SKM-1 (cell line): ENCODE results near the gene CTRB2.

Experiments
- DNase-seq: peaks from one replicate; lab custom pipeline; 2025; ENCODE audit not compliant: unreplicated experiment; lab: John Stamatoyannopoulos, UW

Gene CTRB2

DNA sequence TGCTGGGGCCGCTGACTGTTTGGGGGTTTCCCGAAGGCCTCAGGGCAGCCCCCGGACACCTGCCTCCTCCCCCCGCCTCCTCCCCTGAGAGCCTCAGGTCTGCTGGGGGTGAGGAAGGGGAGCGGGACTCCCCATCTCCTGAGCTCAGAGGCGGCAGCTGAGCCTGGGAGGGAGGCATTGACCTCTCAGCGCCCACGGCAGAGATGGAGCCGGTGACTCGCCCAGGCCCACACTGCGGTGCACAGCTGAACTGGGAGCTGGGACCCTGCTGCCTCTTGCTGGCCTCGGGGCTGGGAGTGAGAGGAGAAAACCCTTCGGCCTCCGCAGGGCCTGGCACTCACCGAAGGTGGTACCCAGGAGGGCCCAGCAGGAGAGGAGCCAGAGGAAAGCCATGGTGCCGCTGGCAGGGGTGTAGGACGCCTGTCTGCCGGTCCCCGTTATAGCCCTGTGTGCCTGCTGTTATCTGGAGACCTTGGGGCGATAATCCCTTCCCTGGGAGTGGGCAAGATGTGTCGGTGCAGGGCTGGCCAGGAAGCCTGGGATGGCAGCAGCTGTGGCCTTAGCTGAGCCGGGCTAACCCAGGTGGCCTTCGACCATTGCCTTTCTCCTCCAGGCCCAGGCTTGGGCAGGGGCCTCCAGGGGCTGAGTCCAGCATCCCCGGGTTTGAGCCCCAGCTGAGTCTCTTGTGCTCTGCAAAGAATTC, at the start of gene CTRB2:
Gene CTRB2, minus strand, starts transcription at position 413 of the 703 bp plus-strand sequence. Its CDS starts 20 bp downstream, at position 393.
- DNase-seq: no peak

DNA sequence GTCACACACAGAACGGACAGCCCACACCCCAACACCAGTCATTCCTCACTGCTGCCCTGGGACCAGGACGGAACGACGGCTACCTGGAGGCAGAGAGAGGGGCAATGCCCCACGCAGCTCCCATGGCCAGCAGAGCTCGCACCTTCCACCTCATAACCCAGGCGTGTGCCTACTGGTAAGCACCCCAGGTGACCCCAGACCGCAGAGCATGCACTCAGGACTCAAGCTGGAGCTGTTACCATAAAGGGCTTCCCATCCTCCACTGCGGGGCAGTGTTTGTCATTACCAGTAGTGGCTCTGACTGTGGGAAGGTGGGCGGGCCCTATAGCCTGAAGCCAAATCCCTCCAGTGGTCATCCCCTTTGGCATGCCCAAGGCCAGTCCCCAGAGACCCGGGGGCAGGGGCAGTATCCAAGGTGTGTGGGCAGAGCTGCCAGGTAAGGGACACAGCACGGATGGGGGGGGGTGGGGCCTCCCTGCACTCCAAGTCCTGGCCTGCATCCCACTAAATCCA, 49.2 kb upstream of the CTRB2 start:
- DNase-seq: no peak

DNA sequence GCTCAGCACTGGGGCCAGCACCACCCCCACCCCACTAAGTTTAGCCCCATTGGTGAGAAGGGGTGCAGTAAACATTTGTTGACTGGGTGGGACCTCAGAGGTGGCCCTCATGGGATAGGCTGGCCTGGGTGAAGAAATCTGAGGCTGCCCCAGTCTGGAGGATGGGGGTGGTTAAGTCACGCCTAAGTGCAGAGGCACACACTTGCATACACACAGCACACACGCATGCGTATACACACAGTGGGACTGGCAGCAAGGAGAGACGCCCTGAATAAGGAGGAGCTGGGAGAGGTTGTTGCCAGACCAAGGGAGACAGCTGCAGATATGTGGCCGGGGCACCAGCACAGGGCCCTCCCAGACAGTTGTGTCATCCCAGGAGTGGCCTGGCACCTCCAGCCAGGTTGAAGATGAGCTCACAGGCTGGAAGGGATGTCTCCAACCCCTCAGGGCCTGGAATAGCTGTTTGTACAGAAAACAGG, 47.4 kb upstream of the CTRB2 start:
- DNase-seq: no peak

DNA sequence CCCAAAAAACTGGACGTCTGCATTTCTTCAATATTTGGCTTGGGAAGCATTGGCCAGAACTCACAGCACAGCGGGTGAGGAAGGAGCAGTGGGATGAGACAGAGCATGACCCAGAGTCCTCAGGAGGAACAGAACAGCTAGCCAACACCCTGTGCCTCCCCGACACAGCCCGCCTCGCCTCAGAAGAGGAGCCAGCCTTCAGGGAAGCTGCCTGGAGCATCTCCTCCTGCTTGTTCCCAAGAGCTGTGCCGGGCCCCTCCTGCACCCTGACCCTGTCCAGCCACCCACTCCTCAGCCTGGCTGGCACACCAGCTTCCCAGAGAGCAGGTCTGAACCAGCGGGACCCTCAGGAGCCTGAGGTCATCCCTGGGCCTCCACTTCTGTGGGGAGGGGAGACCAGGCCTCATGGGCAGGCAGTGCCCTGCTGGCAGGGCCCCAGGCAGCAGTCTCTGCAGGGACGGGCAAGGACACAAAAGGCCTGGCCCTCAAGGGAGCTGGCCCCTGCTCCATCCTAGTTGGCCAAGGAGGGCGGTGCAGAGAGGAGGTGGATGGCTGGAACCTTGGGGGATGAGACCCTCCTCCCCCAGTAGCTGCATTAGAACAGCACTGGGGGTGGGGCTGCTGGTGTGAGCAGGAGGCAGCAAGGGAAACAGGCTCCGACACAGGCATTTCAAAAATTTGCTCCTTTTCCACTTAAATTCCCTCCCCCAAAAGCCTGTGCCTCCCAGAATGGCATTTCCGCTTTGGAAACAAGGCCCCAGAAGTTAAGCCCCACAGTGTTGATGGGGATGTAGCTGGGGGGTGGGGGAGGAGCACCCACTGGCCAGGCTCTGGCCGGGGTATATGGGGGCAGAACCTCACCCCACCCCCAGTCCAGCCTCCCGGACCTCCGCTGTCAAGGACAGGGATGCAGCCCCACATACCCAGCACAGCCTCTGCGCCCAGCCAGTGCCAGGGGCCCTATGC, 46.3 kb upstream of the CTRB2 start:
- no peak for DNase-seq

DNA sequence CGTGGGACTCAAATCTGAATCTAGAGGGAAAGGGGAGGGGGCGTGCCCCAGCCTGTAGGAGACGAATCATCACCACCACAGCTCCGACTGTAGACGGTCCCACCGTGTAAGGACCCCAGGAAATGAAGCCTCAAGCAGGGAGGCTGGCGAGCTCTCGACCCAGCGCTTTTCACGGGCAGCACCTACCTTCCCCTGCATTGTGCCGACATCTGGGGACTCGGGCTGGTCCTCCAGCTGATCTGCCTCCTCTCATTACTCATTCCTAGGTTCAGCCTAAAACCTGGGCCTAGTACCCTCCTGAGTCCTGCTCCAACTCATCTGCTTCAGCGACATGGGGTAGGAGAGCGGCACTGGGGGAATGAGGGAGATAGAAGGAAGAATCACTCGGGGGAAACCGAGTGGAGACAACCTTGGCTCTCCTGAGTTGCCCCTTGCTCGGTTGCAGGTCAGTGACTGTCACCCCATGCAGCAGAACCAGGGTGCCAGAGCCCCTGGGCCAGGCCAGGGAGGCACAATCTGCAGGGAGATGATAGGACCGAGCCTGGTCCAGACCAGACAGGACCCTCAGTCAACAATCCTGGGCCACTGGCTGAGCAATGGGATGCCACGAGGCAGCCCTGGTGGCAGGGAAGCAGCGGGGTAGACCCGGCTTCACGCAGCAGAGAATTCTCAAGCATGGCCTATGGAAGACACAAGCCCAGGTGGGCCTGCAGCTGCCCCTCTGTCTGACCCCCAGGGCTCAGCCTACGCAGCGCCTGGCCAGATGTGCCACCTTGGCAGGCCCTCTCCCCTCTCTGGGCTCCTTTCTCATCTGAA, 45.3 kb upstream of the CTRB2 start:
- no peak for DNase-seq

DNA sequence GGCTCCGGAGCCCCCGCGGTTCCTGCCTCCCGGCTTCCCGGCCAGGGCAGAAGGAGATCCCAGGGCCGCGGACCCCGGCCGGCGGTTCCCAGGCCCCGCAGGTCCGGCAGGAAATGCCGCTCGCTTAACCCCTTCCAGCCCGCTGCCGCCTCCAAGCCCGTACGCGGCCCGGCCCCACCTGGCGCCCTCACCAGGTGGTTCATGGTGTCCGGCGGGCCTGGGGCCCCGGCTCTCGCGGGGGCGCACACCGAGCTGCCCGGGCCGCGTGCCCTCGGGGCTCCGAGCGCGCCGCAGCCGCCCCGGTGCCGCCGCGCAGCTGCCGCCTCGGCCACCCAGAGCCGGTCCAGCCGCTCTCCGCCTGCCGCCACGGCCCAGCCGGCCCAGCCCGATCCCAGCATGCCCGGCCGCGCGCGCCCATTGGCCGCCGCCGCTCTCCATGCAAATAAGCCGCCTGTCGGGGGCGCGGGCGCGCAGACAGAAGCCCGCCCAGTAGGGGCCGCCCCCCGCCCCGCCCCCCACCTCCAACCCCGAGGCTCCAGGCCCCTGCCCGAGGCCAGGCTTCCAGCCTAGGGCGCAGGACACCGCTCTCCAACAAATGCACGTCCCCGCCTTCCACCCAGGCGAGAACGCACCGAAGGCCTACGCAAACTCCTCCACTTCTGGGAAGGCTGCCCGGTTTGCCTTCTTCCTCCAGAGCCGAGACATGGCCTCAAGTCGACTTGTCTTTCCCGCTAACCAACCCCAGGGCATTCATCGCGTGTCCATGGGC, 44.5 kb upstream of the CTRB2 start, which contains the start of gene BCAR1:
Gene BCAR1, minus strand, starts transcription at position 345 of the 769 bp plus-strand sequence. Its CDS starts 142 bp downstream, at position 203.
- DNase-seq: no peak

DNA sequence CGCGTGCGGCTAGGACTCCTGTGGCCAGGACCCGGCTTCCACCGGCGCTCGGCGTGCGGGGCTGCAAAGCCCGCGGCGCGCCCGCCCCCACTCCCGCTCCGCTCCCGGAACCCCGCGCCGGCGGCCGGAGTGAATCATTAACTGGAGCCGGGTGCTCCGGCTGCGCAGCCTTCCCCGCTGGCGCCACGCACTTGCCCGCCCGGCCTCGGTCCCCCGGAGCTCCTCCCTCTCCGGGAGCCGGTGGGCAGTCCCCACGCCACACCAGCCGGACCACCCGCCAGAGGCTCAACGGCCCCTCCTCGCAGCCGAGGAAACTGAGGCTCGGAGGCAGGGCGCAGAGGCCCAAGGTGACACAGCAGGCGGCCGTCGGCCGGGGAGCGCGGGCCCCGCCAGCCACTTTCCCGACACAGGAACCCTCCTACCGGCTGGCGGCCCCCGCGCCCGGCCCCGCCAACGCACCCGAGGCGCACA, 43.9 kb upstream of the CTRB2 start:
- DNase-seq: no peak

DNA sequence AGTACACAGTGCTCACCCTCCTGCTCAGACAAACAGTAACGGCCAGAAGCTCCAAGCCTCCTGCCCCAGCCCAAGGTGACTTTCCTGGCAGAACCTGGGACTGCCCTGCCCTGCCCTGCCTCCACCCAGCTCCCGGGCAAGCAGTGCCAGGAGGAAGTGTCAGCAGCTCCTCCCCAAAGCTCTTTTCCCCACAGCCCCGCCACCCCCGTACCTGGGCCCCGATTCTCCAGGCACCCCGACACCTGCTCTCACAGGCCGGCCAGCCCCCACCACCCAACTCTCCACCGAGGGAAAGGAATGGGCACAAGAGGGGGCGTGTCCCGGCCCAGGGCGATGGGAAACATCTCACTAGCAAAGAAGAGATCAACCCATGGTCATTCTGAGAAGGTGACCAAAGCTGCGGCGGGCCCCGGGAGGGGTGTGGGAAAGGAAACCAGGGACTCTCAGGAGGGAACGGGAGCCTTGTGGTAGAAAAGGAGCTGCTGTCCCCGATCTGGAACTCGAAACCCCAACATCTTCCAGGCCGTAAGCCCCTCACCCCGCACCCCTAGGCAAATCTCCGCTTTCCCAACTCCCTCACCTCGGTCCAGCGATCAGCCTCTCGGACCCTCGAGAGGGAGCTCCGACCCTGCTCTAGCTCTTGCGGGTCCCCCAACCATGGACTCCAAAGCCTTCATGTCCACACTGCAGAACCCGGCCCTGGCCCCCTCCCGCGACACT, 43.3 kb upstream of the CTRB2 start:
- no peak for DNase-seq

DNA sequence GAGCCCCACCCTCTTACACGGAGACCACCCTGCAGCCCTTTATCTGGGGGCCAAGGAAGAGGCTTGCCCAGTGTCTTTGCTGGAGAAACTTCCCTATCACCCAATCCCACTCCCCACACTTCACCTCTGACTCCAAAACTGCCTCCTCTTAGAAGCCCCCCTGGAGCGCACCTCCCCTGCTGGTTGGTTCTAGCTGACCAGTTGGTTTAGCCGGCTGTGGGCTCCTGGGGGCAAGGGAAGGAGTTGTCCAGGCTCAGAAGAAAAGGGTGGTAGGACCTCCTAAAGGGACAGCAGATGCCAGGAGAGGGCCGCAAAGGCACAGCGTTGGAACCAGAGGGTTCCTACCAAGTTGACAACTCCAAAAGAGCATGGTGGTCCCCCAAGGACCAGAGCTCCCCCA, 42.5 kb upstream of the CTRB2 start:
- DNase-seq: no peak

DNA sequence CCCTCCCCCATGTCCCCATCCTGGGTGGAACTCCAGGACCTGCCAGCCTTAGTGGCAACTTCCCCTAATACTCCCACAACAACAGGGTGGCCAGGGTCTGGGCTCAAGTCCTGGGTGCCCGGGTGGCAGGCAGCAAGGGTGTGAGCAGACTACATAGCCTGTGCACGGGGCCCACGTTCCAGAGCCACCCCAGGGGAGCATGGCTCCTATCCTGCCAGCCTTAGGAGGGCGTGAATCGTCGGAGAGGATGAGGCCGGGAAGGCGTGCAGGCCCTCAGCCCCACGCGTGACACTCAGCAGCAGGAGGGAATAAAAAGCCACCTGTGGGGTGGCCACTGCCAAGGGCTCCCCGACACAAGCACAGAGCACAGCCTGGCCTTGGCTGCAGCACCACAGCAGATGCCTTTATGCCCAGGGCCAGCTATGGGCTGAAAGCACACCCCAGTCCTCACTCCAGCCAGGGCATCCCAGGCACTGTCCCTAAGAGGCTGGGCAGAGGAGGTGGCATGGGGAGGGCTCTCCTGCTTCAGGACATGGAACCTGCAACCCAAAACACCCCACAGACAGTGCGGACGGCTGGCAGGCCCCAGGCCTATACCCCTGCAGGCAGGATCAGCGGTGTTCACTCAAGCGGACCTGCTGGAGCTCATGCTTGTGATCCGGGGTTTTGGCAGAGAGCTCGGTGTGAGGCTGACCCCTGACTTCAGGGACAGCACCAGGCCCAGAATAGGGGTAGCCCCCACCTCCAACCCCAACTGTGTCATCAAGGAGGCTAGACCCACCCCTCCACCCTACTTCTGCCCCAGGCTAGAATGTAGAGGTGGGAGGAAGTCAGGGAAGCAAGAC, 41.8 kb upstream of the CTRB2 start:
- DNase-seq: no peak

DNA sequence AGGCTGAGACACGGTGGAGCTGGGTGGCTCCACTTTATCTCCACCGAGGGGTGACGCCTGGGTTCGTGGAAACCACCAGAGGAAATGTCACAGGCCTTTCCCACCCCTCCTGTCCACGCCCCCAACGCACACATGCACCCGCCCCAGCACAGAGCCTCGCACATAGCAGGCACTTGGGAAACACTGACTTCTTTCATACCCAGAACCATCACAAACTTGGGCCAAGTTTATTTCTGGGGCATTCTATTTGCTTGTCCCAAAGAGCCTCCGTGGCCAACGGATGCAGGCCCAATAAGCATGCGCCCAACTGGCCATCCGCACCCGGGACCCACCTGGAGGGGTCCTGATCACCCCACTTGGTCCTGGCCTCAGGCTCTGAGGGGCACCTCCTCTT, 41.2 kb upstream of the CTRB2 start:
- DNase-seq: no peak

DNA sequence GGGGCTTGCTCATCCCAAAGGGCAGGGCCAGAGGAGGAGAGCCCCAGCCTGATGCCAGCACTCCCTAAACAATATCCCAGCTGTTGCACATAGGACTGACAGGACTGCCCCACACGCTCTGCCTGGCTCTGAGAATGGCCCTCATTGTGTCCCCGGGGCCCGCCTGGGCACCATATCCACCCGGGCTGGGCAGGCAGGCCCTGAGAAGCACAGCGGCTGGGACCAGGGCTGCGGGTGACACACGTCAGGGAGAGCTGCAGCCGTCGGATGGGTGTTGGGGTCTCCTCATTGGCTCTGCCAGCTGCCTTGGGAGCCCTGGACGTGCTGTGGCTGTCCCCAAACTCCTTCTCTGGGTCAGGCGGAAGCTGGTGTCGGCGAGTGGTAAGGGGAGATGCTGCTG, 40.3 kb upstream of the CTRB2 start:
- DNase-seq: no peak

DNA sequence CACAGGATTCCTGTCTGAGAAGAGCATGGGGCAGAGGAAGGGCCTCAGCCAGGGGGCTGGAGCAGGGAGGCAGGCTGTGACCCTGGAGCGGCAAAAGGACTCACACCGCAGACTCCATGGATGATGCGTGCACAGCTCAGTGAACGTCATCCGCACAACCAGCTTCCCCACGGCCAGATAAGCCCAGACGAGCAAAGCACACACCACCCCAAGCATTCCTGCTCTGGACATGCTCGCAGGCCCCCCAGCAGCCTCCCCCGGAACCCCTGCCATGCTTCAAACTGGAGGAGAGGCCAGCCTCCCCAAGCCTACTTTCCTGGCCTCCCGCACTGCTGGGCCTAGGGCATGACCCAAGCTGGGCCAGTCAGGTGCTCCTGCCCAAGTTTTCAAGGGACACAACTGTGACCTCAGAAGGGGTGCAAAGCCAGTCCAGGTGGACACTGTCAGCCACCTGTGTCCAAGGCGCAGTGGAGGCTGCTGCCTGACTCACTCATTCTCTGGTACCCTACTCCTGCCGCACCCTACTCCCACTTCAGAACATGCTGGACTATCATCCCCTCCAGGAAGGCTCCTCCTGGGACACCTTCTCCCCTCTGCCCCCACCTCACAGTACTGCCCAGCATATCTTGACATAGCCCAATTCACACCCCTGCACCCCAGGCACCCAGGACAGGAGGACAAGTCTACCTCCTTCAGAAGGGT, 39.7 kb upstream of the CTRB2 start:
- no peak for DNase-seq

DNA sequence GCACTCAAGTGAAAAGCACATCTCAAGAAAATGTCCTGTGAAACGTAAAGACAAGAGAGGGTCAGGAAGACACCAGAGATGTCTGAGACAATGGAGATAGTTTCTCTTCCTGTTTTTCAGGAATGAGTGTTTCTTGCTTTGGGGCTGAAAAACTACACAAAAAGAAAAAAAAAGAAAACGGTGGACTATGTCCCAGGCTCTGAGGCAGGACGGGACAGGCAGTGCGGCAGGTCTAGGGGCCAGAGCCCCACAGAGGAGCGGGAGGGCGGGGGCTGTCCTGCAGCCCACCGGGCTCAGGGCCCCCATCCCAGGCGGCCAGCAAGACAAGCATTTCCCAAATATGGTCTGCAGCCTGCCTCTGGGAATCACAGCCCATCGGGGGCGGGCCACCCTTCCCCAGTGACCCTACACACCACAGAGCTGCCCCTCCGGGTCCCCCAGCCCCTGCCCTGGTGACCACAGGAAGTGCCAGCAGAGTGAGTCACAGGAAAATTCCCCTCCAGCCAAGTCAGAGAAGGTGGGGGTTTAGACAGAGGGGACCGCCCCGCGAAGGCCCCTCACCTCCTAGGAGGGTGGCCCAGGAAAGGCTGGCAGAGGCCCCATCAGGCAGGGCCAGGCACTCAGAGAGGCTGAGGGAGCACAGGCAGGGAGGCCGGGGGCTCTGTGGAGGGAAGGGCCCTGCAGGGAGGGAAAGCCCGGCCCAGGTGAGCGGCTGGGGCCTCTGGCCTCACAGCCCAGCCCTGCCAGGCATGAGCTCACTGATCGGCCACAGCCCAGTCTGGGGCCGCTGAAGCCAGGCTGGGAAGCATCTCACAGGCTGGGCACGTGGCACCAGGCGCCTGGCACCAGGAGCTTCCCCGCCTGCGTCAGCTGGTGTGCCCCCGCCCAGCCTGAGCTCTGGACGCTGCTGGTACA, 38.1 kb upstream of the CTRB2 start:
- DNase-seq: no peak

DNA sequence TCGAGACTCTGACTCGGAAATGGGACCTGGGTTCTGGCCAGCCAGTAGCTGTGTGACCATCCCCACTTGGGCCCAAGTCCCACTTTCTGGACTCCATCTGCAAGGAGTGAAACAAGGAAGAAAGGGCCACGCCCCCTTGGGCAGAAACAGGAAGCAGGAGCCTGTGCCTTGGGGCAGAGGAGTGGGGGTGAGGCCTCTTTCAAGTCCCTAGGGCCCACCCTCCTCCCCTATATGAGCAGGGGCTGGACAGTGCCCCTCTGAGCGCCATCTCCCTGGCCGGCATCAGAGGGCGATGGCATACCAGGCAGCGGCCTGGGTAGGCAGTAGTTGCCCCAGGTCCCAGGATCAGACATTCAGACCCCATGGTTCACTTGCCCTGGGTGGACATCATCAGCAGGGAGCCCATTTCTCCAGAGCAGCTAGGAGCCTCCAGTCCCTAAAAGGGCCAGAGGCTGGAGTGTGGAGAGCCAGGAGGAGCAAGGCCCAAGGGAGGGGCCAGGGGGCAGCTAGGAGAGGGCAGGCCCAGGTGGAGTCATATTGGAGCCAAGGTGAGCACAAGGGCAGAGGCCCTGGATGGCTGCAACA, 37.4 kb upstream of the CTRB2 start:
- DNase-seq: no peak

DNA sequence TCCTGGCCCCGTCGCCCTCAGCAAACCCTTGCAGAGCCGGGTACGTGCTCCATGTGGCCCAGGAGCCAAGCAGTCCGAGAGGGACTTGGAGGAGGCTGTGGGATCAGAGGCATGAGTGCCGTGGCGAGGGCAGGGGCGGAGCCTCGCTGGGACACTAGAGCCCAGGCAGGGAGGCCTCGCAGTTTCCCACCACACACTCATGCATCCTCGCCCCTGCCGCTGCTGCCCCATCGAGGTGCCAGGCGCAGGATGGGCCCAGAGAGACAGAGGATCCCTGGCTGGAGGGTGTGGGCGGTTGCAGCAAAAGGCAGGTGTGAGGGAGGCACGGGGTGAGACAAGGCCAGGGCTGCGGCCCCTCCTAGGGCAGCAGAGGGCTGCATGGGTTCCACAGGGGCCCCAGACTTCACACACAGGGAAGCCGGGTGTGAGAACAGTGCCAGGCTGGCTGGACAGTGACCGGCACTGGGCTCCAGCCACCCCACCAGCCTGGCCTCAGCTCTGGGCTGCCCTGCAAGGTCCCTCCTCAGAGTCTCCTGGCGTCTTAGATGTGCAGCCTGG, 36.8 kb upstream of the CTRB2 start:
- no peak for DNase-seq
